ENCODE measurements around the gene TUBGCP6. TPM values are rescaled to one million over a fixed set of nuclear protein-coding genes. Genes with fewer than 3 reads are reported as not detected.

The TUBGCP6 gene
- total RNA-seq, 1 donor from 2014 or later, result 16.9 TPM

- peaks cover 14% of the 10 kb centered on the region for H3K4me1 Mint-ChIP-seq
- H3K27me3 ChIP-seq, result no peaks in the 10 kb centered on the region
- peaks cover 17% of the 10 kb centered on the region for H4K20me1 ChIP-seq (ENCODE audit: low read depth)
- H3K4me3 ChIP-seq, result no peak overlapping the region
- no peaks in the 10 kb centered on the region for H3K9me3 ChIP-seq (ENCODE audit: low read depth)
- H3F3A ChIP-seq (ENCODE audit: low read depth), result peaks cover 9% of the 10 kb centered on the region
- no peak overlapping the region for H3K4me2 ChIP-seq
- H3K36me3 ChIP-seq, result no peaks in the 10 kb centered on the region
- H3K4me1 ChIP-seq, result no peaks in the 10 kb centered on the region
- H3K9me3 Mint-ChIP-seq, result peaks cover 3% of the 10 kb centered on the region
- no peak overlapping the region for H3K4me3 Mint-ChIP-seq
- H3K27me3 Mint-ChIP-seq (ENCODE audit: insufficient read depth, low read depth), result peaks cover 10% of the 10 kb centered on the region
- TF ChIP-seq CTCF (IDR thresholded peaks at IDR 0.05) (no peak), EZH2 (IDR thresholded peaks at IDR 0.05) (no peak), EZH2phosphoT487 (IDR thresholded peaks at IDR 0.05) (no peak)
- H3K36me3 Mint-ChIP-seq, result peaks cover 24% of the 10 kb centered on the region
- H3K9ac ChIP-seq, result no peak overlapping the region
- H3K27ac ChIP-seq, result no peak overlapping the region
- H3K27ac Mint-ChIP-seq, result no peak overlapping the region
- DNase-seq (ENCODE audit: low spot score), result no peak
- no peak overlapping the region for H2AFZ ChIP-seq (replicated peaks)
- H3K79me2 ChIP-seq (ENCODE audit: low read depth), result peaks cover 15% of the 10 kb centered on the region
Observed at GRCh38 chr22:50233223-50233622, 11.6 kb downstream of the TUBGCP6 start.

DNA sequence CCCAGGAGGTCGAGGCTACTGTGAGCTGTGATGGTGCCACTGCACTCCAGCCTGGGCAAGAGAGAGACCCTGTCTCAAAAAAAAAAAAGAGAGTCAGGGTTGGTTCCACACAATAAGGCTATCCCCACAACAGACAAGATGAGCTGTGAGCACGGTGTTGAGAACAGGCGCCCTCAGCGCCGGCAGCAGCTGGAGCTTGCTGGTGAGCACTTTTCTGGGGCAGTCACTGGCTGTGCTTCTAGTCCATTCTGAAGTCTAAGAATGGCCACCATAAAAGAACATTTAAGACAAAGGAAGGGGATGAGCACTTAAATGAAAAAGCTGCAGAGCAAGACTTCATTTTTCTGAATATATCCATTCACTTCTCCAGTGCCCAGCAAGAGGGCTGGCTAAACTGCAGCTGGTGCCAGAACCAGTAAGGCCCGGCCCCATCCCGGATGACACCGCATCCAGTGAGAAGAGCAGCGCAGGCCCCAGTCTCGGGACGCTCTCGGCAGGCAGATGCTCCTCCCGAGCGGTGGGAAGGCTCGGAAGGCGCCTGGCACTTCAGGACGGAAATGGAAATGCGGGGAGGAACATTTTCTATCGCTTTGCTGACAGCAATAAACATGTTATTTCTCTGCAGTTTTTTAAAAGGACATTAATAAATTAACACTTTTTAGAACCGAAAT, 12.2 kb downstream of the TUBGCP6 start:
- no peak overlapping the region for H3K27ac ChIP-seq
- Mint-ChIP-seq H3K27ac (no peak overlapping the region), H3K36me3 (peaks cover 24% of the 10 kb centered on the region), H3K27me3 (ENCODE audit: insufficient read depth, low read depth) (peaks cover 8% of the 10 kb centered on the region), H3K4me3 (no peak overlapping the region), H3K9me3 (peaks cover 3% of the 10 kb centered on the region), H3K4me1 (peaks cover 9% of the 10 kb centered on the region)
- no peak overlapping the region for H3K4me2 ChIP-seq
- H3K9ac ChIP-seq, result no peak overlapping the region
- TF ChIP-seq EZH2 (IDR thresholded peaks at IDR 0.05), result no peak
- no peaks in the 10 kb centered on the region for H3K4me1 ChIP-seq
- no peaks in the 10 kb centered on the region for H3K9me3 ChIP-seq (ENCODE audit: low read depth)
- H4K20me1 ChIP-seq (ENCODE audit: low read depth), result peaks cover 13% of the 10 kb centered on the region
- no peak overlapping the region for H2AFZ ChIP-seq (replicated peaks)
- H3K79me2 ChIP-seq (ENCODE audit: low read depth), result peaks cover 15% of the 10 kb centered on the region
- no peak for DNase-seq (ENCODE audit: low spot score)
- H3K4me3 ChIP-seq, result no peak overlapping the region
- peaks cover 9% of the 10 kb centered on the region for H3F3A ChIP-seq (ENCODE audit: low read depth)
- no peaks in the 10 kb centered on the region for H3K36me3 ChIP-seq
- no peaks in the 10 kb centered on the region for H3K27me3 ChIP-seq

DNA sequence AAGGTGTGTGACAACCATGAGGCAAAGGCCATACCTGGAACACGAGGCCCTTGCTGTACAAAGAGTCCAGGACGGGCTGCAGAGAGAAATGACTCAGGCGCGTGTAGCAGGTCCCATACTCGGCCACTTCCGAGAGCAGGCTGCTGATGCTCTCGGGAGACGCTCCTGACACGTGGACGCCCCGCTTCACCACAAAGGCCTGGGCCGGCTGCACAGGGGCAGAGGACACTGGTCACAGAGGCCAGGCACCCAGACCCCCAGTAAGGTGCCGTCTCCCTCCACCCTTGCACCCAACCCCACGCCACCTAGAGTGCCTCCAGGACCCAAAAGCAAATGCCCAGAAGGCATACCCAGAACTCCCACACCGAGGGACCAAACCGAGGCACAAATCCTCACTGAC, 15.5 kb downstream of the TUBGCP6 start:
- H3K27ac Mint-ChIP-seq, result no peak overlapping the region
- Histone ChIP-seq H3K9ac (no peak overlapping the region), H3K9me3 (ENCODE audit: low read depth) (no peaks in the 10 kb centered on the region), H3F3A (ENCODE audit: low read depth) (no peaks in the 10 kb centered on the region), H3K4me2 (no peak overlapping the region), H4K20me1 (ENCODE audit: low read depth) (peaks cover 5% of the 10 kb centered on the region), H3K4me1 (no peaks in the 10 kb centered on the region), H3K79me2 (ENCODE audit: low read depth) (no peaks in the 10 kb centered on the region), H2AFZ (replicated peaks) (no peak overlapping the region), H3K27me3 (no peaks in the 10 kb centered on the region), H3K4me3 (no peak overlapping the region), H3K27ac (no peak overlapping the region), H3K36me3 (no peaks in the 10 kb centered on the region)
- DNase-seq (ENCODE audit: low spot score), result no peak
- H3K36me3 Mint-ChIP-seq, result peaks cover 15% of the 10 kb centered on the region
- TF ChIP-seq EZH2phosphoT487 (IDR thresholded peaks at IDR 0.05), result no peak
- TF ChIP-seq CTCF (IDR thresholded peaks at IDR 0.05), result no peak
- TF ChIP-seq EZH2 (IDR thresholded peaks at IDR 0.05), result no peak
- H3K27me3 Mint-ChIP-seq (ENCODE audit: insufficient read depth, low read depth), result peaks cover 6% of the 10 kb centered on the region
- no peaks in the 10 kb centered on the region for H3K9me3 Mint-ChIP-seq
- no peak overlapping the region for H3K4me3 Mint-ChIP-seq
- H3K4me1 Mint-ChIP-seq, result no peaks in the 10 kb centered on the region

- TF ChIP-seq EZH2 (IDR thresholded peaks at IDR 0.05) (no peak), CTCF (IDR thresholded peaks at IDR 0.05) (no peak), EZH2phosphoT487 (IDR thresholded peaks at IDR 0.05) (no peak)
- Histone ChIP-seq H3K27ac (no peak overlapping the region), H3F3A (ENCODE audit: low read depth) (no peaks in the 10 kb centered on the region), H2AFZ (replicated peaks) (no peak overlapping the region), H3K79me2 (ENCODE audit: low read depth) (no peaks in the 10 kb centered on the region), H3K9ac (no peak overlapping the region), H3K36me3 (no peaks in the 10 kb centered on the region), H3K4me1 (no peaks in the 10 kb centered on the region), H3K4me3 (no peak overlapping the region), H4K20me1 (ENCODE audit: low read depth) (peaks cover 5% of the 10 kb centered on the region), H3K4me2 (no peak overlapping the region), H3K9me3 (ENCODE audit: low read depth) (no peaks in the 10 kb centered on the region), H3K27me3 (no peaks in the 10 kb centered on the region)
- no peaks in the 10 kb centered on the region for H3K4me1 Mint-ChIP-seq
- H3K9me3 Mint-ChIP-seq, result no peaks in the 10 kb centered on the region
- peaks cover 10% of the 10 kb centered on the region for H3K36me3 Mint-ChIP-seq
- H3K27ac Mint-ChIP-seq, result no peak overlapping the region
- no peak for DNase-seq (ENCODE audit: low spot score)
- peaks cover 9% of the 10 kb centered on the region for H3K27me3 Mint-ChIP-seq (ENCODE audit: insufficient read depth, low read depth)
- no peak overlapping the region for H3K4me3 Mint-ChIP-seq
Observed at GRCh38 chr22:50228366-50228765, 16.5 kb downstream of the TUBGCP6 start.

All from neural progenitor cell (in vitro differentiated cells).